D721Med (cell line): Measurements from ENCODE around the gene KRTAP10-3.
"Not testable (repeated sequence)": the region's sequence is repeated elsewhere in the genome, so short reads cannot be mapped to it uniquely, and the experiment has no call there.

Experiments
- DNase-seq: peaks from one replicate; pipeline ENCODE4 v3.0.0; 2011; ENCODE audit warnings: low spot score; ENCODE audit not compliant: insufficient read length
- FAIRE-seq: peaks from 2 replicates; lab custom pipeline; 2011; peaks lifted over from hg19 to GRCh38; lab: Jason Lieb, UNC
- CTCF ChIP-seq: IDR thresholded peaks from 2 replicates; pipeline ENCODE4 v1.5.1; 2012; ENCODE audit warnings: mild to moderate bottlenecking, control low read depth; ENCODE audit not compliant: insufficient read depth; ENCODE audit errors: missing control alignments

KRTAP10-3 gene

GRCh38 chr21:44566403-44566802 lies 7.8 kb upstream of the KRTAP10-3 start:
- TF ChIP-seq CTCF = no peak
- DNase-seq = no peak
- no peak for FAIRE-seq

GRCh38 chr21:44564886-44565598 lies 6.4 kb upstream of the KRTAP10-3 start:
- no peak for DNase-seq
- no peak for TF ChIP-seq CTCF
- no peak for FAIRE-seq

- FAIRE-seq = no peak
These were observed 5.5 kb upstream of the KRTAP10-3 start for GRCh38 chr21:44564099-44564498.

GRCh38 chr21:44558329-44558675 lies 293 bp downstream of the KRTAP10-3 start:
- not testable (repeated sequence) for FAIRE-seq, DNase-seq

More at GRCh38 chr21:44564099-44564498, 5.5 kb upstream of the KRTAP10-3 start:
- no peak for DNase-seq
- no peak for TF ChIP-seq CTCF

- FAIRE-seq (no peak), DNase-seq (no peak)
- no peak for TF ChIP-seq CTCF
These were observed 885 bp downstream of the KRTAP10-3 start for GRCh38 chr21:44557491-44558328.

- no peak for DNase-seq
- no peak for FAIRE-seq
- no peak for TF ChIP-seq CTCF
These were observed 1.7 kb downstream of the KRTAP10-3 start for GRCh38 chr21:44556879-44557278.

GRCh38 chr21:44555200-44555875 lies 3.3 kb downstream of the KRTAP10-3 start:
- FAIRE-seq (no peak), DNase-seq (no peak)
- TF ChIP-seq CTCF = no peak
